Adrenal gland (tissue), 12 donors: ENCODE data around the gene KRT38. TPM values are rescaled to one million over a fixed set of nuclear protein-coding genes. Genes with fewer than 3 reads are reported as not detected.
A peak's percentile ranks its signal among the peaks of the same experiment; 100 is the strongest.

Source experiments
- DNase-seq, 7 donors: peaks; one replicate each; pipeline ENCODE4 v3.0.0-alpha.2; 2019 to 2020
- H3K27ac ChIP-seq, 5 donors: fragments of 200-600 bp; sonication (generic) in 4 of 5; 1 replicate in 3 of 5; 2 replicates in 2 of 5; pipeline versions ENCODE4 v1.5.1 to v1.8.0; 2016 to 2020; ENCODE audit warnings: mild to moderate bottlenecking in 1 of 5
- H3K27me3 ChIP-seq: fragments of 200-600 bp; 2 replicates; pipeline ENCODE4 v1.8.0; 2021
- H3K36me3 ChIP-seq, 2 donors: fragments of 200-600 bp; replicated peaks in 1 of 2; 1 replicate in 1 of 2; 2 replicates in 1 of 2; pipeline versions ENCODE4 v1.5.1 to v1.8.0; 2018 to 2022
- H3K4me1 ChIP-seq, 2 donors: fragments of 200-600 bp; replicated peaks in 1 of 2; 1 replicate in 1 of 2; 2 replicates in 1 of 2; pipeline versions ENCODE4 v1.5.1 to v1.8.0; 2018 to 2021
- H3K4me3 ChIP-seq, 4 donors: fragments of 200-600 bp; sonication (generic) in 3 of 4; one replicate each; pipeline ENCODE4 v1.5.1; 2016 to 2018
- H3K9me3 ChIP-seq, 3 donors: fragments of 200-600 bp; sonication (generic) in 1 of 3; replicated peaks in 1 of 3; 1 replicate in 2 of 3; 2 replicates in 1 of 3; pipeline versions ENCODE4 v1.5.1 to v1.8.0; 2016 to 2021
- CTCF ChIP-seq, 6 experiments: fragments of 450-650 bp in 4 of 6; fragments of 200-600 bp in 2 of 6; sonication (generic) in 1 of 6; IDR thresholded peaks; 1 replicate in 5 of 6; 2 replicates in 1 of 6; pipeline versions ENCODE4 v1.5.1 to v1.8.0; 2016 to 2021; ENCODE audit warnings: antibody characterized with exemption in 6 of 6, mild to moderate bottlenecking in 2 of 6, moderate library complexity in 1 of 6
- POLR2A ChIP-seq, 2 donors: fragments of 450-650 bp; IDR thresholded peaks; one replicate each; pipeline ENCODE4 v1.6.1; 2017; ENCODE audit warnings: antibody characterized with exemption in 2 of 2, mild to moderate bottlenecking in 2 of 2, moderate library complexity in 1 of 2
- WGBS, 4 donors: extraction: QIAGEN DNeasy Blood & Tissue Kit in 2 of 4; methylation state at CpG; one replicate each; pipeline versions ENCODE4 v1.1.5 to v1.1.7; 2013 to 2017; 5-methylcytosine and 5-hydroxymethylcytosine counted together
- intact Hi-C, 2 donors: fragments of 100-400 bp; cut with DNase I; formaldehyde crosslinking; loops; one replicate each; pipeline versions ENCODE4 v1.14.1 to v1.15.0; 2022 to 2023
- polyA plus RNA-seq, 3 donors: library from polyadenylated mRNA; stranded (reverse); fragments of 200-250 nt in 2 of 3; fragments of 350-450 nt in 1 of 3; fragmentation: Illumina TruSeq in 1 of 3; extraction: RNeasy Lipid Tissue Mini Kit (QIAGEN cat#74804) in 1 of 3; gene quantifications; one replicate each; pipeline ENCODE4 v1.2.3, GENCODE V29; 2013 to 2014
- total RNA-seq, 9 donors: library from RNA; depleted of rRNA in 4 of 9; stranded (reverse); fragments of >200 nt in 4 of 9; fragments of 120-200 nt in 1 of 9; fragmentation: NEBNext Ultra II Directional in 1 of 9; extraction: Animal tissue kit (Norgen Biotek cat#: 25700) in 1 of 9; gene quantifications; one replicate each; pipeline versions ENCODE4 v1.1.0 to v1.2.4, GENCODE V29; 2013 to 2023
- donor health status: healthy with polysubstance abuse.
- donor health status: Bipolar disorder and iron deficiency.
- donor health status: DM: yes; HTN: yes; CAD: no.
- donor health status: DM: no; HTN: no; CAD: no.
- donor health status: DM: no; HTN: no; CAD: no.
- donor health status: DM: yes; HTN: yes; CAD: no.

Gene KRT38
- total and polyA plus RNA-seq, 12 donors: not detected

- TF ChIP-seq POLR2A (IDR thresholded peaks at IDR 0.05) (no peak), CTCF (IDR thresholded peaks at IDR 0.05) (no peak)
- peaks cover 5 to 18% of the 10 kb centered on the region in 2 donors for H3K4me1 ChIP-seq
These were observed 23.7 kb downstream of the KRT38 start for GRCh38 chr17:41417127-41417526.

GRCh38 chr17:41416479-41416878 lies 24.3 kb downstream of the KRT38 start:
- Histone ChIP-seq H3K4me1 (peaks cover 5 to 18% of the 10 kb centered on the region in 2 donors), H3K27me3 (no peaks in the 10 kb centered on the region), H3K36me3 (no peaks in the 10 kb centered on the region), H3K9me3 (no peaks in the 10 kb centered on the region), H3K27ac (peak overlapping the region in 2 of 5 donors; percentile 19 to 63), H3K4me3 (no peak overlapping the region)
- DNase-seq: no peak
- intact Hi-C loops: no loop called here
- WGBS, 4 donors: 56 to 77% (median 71%) methylated on average over 5 of the region's 5 CpGs
- TF ChIP-seq CTCF (IDR thresholded peaks at IDR 0.05): no peak
- TF ChIP-seq POLR2A (IDR thresholded peaks at IDR 0.05): no peak

More at GRCh38 chr17:41417127-41417526, 23.7 kb downstream of the KRT38 start:
- no peak overlapping the region for H3K4me3 ChIP-seq
- H3K27ac ChIP-seq: peak overlapping the region in 1 of 5 donors; percentile 63
- H3K36me3 ChIP-seq: no peaks in the 10 kb centered on the region
- H3K9me3 ChIP-seq: no peaks in the 10 kb centered on the region
- H3K27me3 ChIP-seq: no peaks in the 10 kb centered on the region
- no peak for DNase-seq
- intact Hi-C loops: no loop called here
- 93 to 98% (median 96%) methylated on average over 6 of the region's 6 CpGs for WGBS, 4 donors

GRCh38 chr17:41415833-41416335 lies 24.9 kb downstream of the KRT38 start:
- Histone ChIP-seq H3K4me3 (no peak overlapping the region), H3K27me3 (no peaks in the 10 kb centered on the region), H3K9me3 (no peaks in the 10 kb centered on the region), H3K27ac (peak overlapping the region in 2 of 5 donors; percentile 19 to 55), H3K36me3 (no peaks in the 10 kb centered on the region), H3K4me1 (peaks cover 5 to 18% of the 10 kb centered on the region in 2 donors)
- no peak for TF ChIP-seq POLR2A (IDR thresholded peaks at IDR 0.05)
- intact Hi-C loops: no loop called here
- 48 to 57% (median 50%) methylated on average over 3 of the region's 3 CpGs for WGBS, 4 donors
- peak; percentile 34 to 82 (median 72) for DNase-seq

GRCh38 chr17:41415411-41415810 lies 25.4 kb downstream of the KRT38 start:
- no peaks in the 10 kb centered on the region for H3K27me3 ChIP-seq
- no peak for TF ChIP-seq CTCF (IDR thresholded peaks at IDR 0.05)
- no peak for TF ChIP-seq POLR2A (IDR thresholded peaks at IDR 0.05)
- DNase-seq: no peak
- no peak overlapping the region for H3K4me3 ChIP-seq
- intact Hi-C loops: no loop called here
- no peaks in the 10 kb centered on the region for H3K36me3 ChIP-seq
- H3K9me3 ChIP-seq: no peaks in the 10 kb centered on the region
- H3K27ac ChIP-seq: peak overlapping the region in 2 of 5 donors; percentile 19 to 55
- H3K4me1 ChIP-seq: peaks cover 5 to 18% of the 10 kb centered on the region in 2 donors
- WGBS, 4 donors: 53 to 58% (median 57%) methylated on average over 4 of the region's 4 CpGs

- DNase-seq: no peak
- Histone ChIP-seq H3K36me3 (no peaks in the 10 kb centered on the region), H3K4me1 (peaks cover 5 to 18% of the 10 kb centered on the region in 2 donors), H3K4me3 (no peak overlapping the region), H3K27ac (no peak overlapping the region), H3K27me3 (no peaks in the 10 kb centered on the region), H3K9me3 (no peaks in the 10 kb centered on the region)
- intact Hi-C loops: no loop called here
- TF ChIP-seq POLR2A (IDR thresholded peaks at IDR 0.05) (no peak), CTCF (IDR thresholded peaks at IDR 0.05) (no peak)
- 90 to 97% (median 95%) methylated on average over 1 to 2 of the region's 2 CpGs for WGBS, 4 donors
These were observed 26.8 kb downstream of the KRT38 start for GRCh38 chr17:41413982-41414381.
